ENCODE data around the gene FOXP1.

- TF ChIP-seq ATF2 (CRISPR knock-in tag; IDR thresholded peaks at IDR 0.05) (no peak), SUZ12 (IDR thresholded peaks at IDR 0.05; ENCODE audit: low read depth, low read length) (no peak), SP2 (CRISPR knock-in tag; IDR thresholded peaks at IDR 0.05) (no peak)
These were observed 422.6 kb downstream of the FOXP1 start for GRCh38 chr3:71160785-71161546.
